IMR-90 (cell line): Measurements from ENCODE around the gene DENR.

ENCODE experiments used
- CEBPB ChIP-seq: IDR thresholded peaks from 2 replicates; pipeline ENCODE4 v1.6.1; 2012; ENCODE audit warnings: low read depth, low read length, improper control_type of control experiment
- CHD1 ChIP-seq: IDR thresholded peaks from 2 replicates; pipeline ENCODE4 v1.6.1; 2012; ENCODE audit warnings: low read depth, low read length, improper control_type of control experiment
- ELK1 ChIP-seq: fragments of 150-350 bp; IDR thresholded peaks from 2 replicates; pipeline ENCODE4 v1.6.1; 2016; ENCODE audit warnings: low read depth, mild to moderate bottlenecking, low read length, moderate library complexity, borderline replicate concordance
- FOS ChIP-seq: fragments of 150-350 bp; IDR thresholded peaks from 2 replicates; pipeline ENCODE4 v1.6.1; 2016; ENCODE audit warnings: low read depth, low read length
- MAFK ChIP-seq: IDR thresholded peaks from 2 replicates; pipeline ENCODE4 v1.6.1; 2012; ENCODE audit warnings: low read depth, low read length, improper control_type of control experiment
- POLR2A ChIP-seq: IDR thresholded peaks from 2 replicates; pipeline ENCODE4 v1.6.1; 2012; ENCODE audit warnings: mild to moderate bottlenecking, low read depth, low read length
- RAD21 ChIP-seq: IDR thresholded peaks from 2 replicates; pipeline ENCODE4 v1.6.1; 2012; ENCODE audit warnings: low read length, improper control_type of control experiment
- RCOR1 ChIP-seq: IDR thresholded peaks from 2 replicates; pipeline ENCODE4 v1.6.1; 2012; ENCODE audit warnings: mild to moderate bottlenecking, low read length, improper control_type of control experiment; ENCODE audit not compliant: insufficient replicate concordance
- RFX5 ChIP-seq: IDR thresholded peaks from 2 replicates; pipeline ENCODE4 v1.8.0; 2012; ENCODE audit warnings: low read depth, mild to moderate bottlenecking, low read length, moderate library complexity
- SMC3 ChIP-seq: fragments of 150-350 bp; IDR thresholded peaks from 2 replicates; pipeline ENCODE4 v1.6.1; 2016; ENCODE audit warnings: low read depth, mild to moderate bottlenecking, antibody characterized with exemption, low read length, moderate library complexity
- TF ChIP-seq, protein P1 (sequence below): conservative IDR thresholded peaks from 2 replicates; pipeline ENCODE4 v1.5.1; 2012; ENCODE audit warnings: mild to moderate bottlenecking, low read depth, low read length, improper control_type of control experiment

- TF ChIP-seq, protein P1, sequence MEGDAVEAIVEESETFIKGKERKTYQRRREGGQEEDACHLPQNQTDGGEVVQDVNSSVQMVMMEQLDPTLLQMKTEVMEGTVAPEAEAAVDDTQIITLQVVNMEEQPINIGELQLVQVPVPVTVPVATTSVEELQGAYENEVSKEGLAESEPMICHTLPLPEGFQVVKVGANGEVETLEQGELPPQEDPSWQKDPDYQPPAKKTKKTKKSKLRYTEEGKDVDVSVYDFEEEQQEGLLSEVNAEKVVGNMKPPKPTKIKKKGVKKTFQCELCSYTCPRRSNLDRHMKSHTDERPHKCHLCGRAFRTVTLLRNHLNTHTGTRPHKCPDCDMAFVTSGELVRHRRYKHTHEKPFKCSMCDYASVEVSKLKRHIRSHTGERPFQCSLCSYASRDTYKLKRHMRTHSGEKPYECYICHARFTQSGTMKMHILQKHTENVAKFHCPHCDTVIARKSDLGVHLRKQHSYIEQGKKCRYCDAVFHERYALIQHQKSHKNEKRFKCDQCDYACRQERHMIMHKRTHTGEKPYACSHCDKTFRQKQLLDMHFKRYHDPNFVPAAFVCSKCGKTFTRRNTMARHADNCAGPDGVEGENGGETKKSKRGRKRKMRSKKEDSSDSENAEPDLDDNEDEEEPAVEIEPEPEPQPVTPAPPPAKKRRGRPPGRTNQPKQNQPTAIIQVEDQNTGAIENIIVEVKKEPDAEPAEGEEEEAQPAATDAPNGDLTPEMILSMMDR, result no peak
- TF ChIP-seq CEBPB, result no peak
- TF ChIP-seq RFX5, result no peak
- no peak for TF ChIP-seq RAD21
- no peak for TF ChIP-seq POLR2A
- TF ChIP-seq SMC3, result no peak
- no peak for TF ChIP-seq RCOR1
- TF ChIP-seq MAFK, result no peak
- TF ChIP-seq ELK1, result no peak
- TF ChIP-seq CHD1, result no peak
- no peak for TF ChIP-seq FOS
These were observed 59.2 kb downstream of the DENR start for GRCh38 chr12:122811777-122812176.
